ENCODE results near the gene KISS1.

The KISS1 gene

DNA sequence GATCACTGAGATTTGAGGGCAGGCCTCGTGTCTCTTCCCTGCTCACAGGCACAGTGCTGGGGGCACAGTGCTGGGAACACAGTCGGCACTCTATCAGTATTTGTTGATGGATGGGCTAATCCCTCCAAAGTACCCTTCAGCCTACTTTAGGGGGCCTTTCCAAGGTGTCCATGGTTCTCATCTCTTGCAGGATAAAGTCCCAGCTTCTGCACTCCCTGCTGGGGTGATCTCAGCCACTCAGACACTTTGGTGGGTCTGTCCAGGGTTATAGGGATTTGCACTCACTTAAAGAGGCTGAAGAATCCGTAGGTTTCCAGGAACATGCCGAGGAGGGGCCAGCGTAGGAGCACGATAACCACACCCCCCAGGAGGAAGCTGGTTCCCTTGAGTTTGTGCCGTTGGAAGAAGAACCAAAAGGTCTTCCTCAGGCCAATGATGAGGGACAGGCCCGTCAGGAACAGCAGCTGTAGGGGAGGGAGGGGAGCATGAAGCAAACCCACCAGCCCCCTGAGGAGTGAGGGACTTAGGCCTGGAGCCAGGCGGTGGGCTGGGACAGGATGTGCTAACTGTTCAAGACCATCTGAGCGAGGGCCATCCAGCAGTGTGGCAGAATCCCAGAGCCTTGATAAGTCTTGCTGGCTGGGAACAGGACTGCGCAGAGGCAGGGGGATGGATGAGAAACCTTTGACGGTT is 5.2 kb upstream of the KISS1 start:
- H3K4me3 ChIP-seq (ENCODE audit: low read depth, low read length), result no peak overlapping the region
- TF ChIP-seq, protein P1, sequence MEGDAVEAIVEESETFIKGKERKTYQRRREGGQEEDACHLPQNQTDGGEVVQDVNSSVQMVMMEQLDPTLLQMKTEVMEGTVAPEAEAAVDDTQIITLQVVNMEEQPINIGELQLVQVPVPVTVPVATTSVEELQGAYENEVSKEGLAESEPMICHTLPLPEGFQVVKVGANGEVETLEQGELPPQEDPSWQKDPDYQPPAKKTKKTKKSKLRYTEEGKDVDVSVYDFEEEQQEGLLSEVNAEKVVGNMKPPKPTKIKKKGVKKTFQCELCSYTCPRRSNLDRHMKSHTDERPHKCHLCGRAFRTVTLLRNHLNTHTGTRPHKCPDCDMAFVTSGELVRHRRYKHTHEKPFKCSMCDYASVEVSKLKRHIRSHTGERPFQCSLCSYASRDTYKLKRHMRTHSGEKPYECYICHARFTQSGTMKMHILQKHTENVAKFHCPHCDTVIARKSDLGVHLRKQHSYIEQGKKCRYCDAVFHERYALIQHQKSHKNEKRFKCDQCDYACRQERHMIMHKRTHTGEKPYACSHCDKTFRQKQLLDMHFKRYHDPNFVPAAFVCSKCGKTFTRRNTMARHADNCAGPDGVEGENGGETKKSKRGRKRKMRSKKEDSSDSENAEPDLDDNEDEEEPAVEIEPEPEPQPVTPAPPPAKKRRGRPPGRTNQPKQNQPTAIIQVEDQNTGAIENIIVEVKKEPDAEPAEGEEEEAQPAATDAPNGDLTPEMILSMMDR (IDR thresholded peaks at IDR 0.05; ENCODE audit: control insufficient read depth, extremely low read depth, insufficient read depth), result no peak
- DNase-seq (ENCODE audit: low read depth), result no peak

DNA sequence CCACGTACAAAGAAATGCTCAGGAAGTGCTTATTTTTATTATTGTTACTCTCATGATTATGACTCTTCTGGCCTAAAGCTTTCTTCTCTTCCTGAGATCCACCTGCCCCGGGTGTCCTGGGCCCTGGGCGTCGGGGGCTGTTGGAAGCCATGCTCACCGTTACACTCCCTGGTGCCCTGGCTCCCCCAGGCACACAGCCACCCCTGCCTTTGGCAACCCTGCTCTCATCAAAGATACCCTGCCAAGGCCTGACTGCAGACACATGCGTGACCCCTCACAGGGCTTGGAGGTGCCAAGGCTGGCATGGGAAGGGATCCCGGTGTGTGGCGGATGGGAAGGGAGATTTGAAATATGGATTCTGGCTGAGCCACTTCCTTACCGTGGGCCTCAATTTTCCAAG is 3.3 kb upstream of the KISS1 start:
- no peak overlapping the region for H3K4me3 ChIP-seq (ENCODE audit: low read depth, low read length)
- TF ChIP-seq, protein P1 (IDR thresholded peaks at IDR 0.05; ENCODE audit: control insufficient read depth, extremely low read depth, insufficient read depth), result no peak
- no peak for DNase-seq (ENCODE audit: low read depth)

DNA sequence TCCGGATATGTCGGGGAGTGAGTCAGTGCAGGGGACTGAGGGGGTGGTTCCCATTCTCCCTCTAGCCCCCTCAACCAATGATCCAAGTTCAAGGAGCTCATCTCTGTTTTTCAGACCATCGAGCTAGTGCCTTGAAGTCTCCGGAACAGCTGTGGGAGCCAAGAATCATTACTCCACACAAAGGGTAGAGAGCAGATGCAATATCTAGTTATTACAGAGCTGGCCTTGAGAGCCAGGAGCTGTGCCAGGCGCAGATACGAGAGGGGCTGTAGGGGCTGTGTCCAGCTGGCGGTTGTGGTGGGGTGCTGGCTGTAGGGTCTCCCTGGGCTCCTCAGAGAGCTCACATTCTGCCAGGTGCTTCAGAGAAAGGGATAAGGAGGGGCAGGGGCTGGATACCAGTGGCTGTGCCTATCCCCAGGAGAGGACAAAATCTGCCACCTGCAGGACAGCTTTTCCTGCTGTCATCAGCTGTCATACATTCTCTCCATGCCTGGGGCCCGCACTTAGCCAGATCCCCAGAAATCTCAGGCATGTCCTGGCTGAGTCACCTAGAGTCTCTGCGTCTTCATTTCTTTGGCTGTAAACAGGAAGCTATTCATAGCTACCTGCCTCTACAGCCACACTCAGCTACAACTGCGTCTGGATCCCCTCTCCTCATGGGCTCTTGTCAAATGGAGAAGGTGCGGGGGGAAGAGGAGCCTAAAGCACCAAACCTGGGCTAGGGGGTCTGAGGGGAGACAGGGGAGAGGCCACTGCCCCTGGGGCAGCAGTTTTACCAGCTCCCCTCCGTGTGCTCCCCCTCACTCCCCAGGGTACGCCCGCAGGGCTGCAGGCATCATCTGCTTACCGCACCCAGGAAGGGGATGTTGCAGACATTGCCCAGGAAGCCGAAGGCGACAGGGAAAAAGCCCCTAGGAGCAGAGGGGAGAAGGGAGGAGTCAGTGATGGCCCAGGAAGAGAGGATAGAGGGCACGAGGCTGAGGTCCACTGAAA is 2.4 kb upstream of the KISS1 start:
- no peak for DNase-seq (ENCODE audit: low read depth)
- TF ChIP-seq, protein P1 (IDR thresholded peaks at IDR 0.05; ENCODE audit: control insufficient read depth, extremely low read depth, insufficient read depth), result no peak
- no peak overlapping the region for H3K4me3 ChIP-seq (ENCODE audit: low read depth, low read length)

DNA sequence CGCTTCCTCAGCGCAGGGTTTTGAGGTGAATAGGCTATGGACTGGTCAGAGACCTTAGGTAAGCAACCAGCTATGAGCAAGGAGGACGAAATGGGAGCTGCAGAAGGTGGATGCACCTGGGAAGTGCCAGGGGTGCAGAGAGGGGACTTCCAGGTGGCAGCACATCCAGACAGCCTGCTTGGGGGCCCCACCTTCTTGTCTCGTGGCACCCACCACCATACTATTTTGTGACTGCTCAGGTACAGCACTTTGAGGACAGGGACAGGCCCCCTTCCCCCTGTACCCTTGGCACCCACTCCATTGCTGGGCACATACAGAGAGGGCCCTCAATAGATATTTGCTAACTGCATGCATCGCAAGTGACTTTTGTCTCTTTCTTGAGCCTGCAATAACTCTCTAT is 777 bp upstream of the KISS1 start:
- H3K4me3 ChIP-seq (ENCODE audit: low read depth, low read length), result no peak overlapping the region
- TF ChIP-seq, protein P1 (IDR thresholded peaks at IDR 0.05; ENCODE audit: control insufficient read depth, extremely low read depth, insufficient read depth), result no peak
- no peak for DNase-seq (ENCODE audit: low read depth)

DNA sequence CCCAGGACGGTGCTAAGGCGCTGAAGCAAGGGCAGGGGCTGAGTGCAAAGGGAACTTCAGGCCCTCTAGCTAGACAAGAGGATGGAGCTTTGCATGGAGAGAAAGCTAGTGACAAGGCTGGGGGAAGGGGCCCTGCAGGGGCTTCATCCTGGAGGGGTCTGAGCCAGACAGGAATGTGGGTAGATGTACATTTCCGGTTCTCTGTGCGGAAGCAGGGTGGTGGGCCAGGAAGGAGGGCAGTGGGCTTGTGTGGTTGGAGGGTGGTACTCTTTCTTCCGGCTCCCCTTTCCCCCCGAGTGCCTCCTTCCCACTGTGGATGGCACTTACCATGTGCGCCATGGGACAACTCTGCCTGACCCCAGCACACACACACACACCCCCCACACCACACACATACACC is 1.5 kb downstream of the KISS1 start:
- no peak overlapping the region for H3K4me3 ChIP-seq (ENCODE audit: low read depth, low read length)
- TF ChIP-seq, protein P1 (IDR thresholded peaks at IDR 0.05; ENCODE audit: control insufficient read depth, extremely low read depth, insufficient read depth), result no peak
- no peak for DNase-seq (ENCODE audit: low read depth)

DNA sequence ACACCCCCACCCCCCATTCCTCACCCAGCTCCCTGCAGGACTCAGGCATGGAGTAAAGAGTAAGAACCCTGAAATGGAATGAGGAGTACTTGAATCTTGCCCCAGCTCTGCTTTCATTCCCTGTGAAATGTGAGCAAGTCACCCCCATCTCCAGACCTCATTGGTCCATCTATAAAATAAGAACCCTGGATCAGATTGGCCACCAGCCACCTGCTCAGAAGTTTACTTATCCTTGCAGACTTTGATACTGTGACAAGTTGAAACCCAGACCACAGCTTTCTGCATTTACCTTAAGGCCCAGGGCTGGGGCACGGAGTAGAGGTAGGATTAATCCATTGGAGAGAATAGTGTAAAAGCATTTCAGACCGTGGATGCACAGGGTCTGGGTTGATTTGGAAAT is 2.2 kb downstream of the KISS1 start:
- no peak for DNase-seq (ENCODE audit: low read depth)
- TF ChIP-seq, protein P1 (IDR thresholded peaks at IDR 0.05; ENCODE audit: control insufficient read depth, extremely low read depth, insufficient read depth), result no peak

More for the DNA sequence above, 2.2 kb downstream of the KISS1 start:
- no peak overlapping the region for H3K4me3 ChIP-seq (ENCODE audit: low read depth, low read length)
